H1 (cell line): ENCODE measurements around the gene BICD1. TPM values are rescaled to one million over a fixed set of nuclear protein-coding genes. Genes with fewer than 3 reads are reported as not detected.

Source experiments
- CTCF ChIA-PET: fragments of 300-600 bp; sonication (Branson Sonifier 250); formaldehyde crosslinking; loops from one replicate; lab custom pipeline; 2021; ENCODE audit not compliant: partially characterized antibody; lab: Charles Lee
- POLR2A ChIA-PET: fragments of 300-600 bp; sonication (Branson Sonifier 250); formaldehyde crosslinking; loops from one replicate; lab custom pipeline; 2021; ENCODE audit warnings: inconsistent platforms; ENCODE audit not compliant: partially characterized antibody; lab: Charles Lee
- DNase-seq, 2 experiments: peaks; one replicate each; pipeline versions ENCODE4 v3.0.0 to v3.0.0-alpha.2; 2010 to 2022; ENCODE audit warnings: low spot score in 2 of 2, low read depth in 1 of 2, mixed read lengths in 1 of 2
- FAIRE-seq: peaks from 2 replicates; lab custom pipeline; 2011; peaks lifted over from hg19 to GRCh38; lab: Jason Lieb, UNC
- H2AFZ ChIP-seq: 2 replicates; pipeline ENCODE4 v1.8.1; 2012; ENCODE audit warnings: low read length, inconsistent platforms
- H2AK5ac ChIP-seq: 2 replicates; pipeline ENCODE4 v1.6.1; 2013; ENCODE audit warnings: low read depth, low read length
- H2BK120ac ChIP-seq: replicated peaks from 2 replicates; pipeline ENCODE3; 2013; ENCODE audit warnings: low read depth, low read length, inconsistent platforms
- H2BK12ac ChIP-seq: 2 replicates; pipeline ENCODE4 v1.6.1; 2013; ENCODE audit warnings: low read depth, low read length
- H2BK15ac ChIP-seq: 2 replicates; pipeline ENCODE4 v1.6.1; 2013; ENCODE audit warnings: low read length
- H2BK20ac ChIP-seq: 2 replicates; pipeline ENCODE4 v1.6.1; 2013; ENCODE audit warnings: low read length
- H2BK5ac ChIP-seq: 2 replicates; pipeline ENCODE4 v1.6.1; 2013; ENCODE audit warnings: low read depth, low read length
- H3K14ac ChIP-seq: 2 replicates; pipeline ENCODE4 v1.6.1; 2013; ENCODE audit warnings: inconsistent platforms; ENCODE audit not compliant: insufficient read length
- H3K18ac ChIP-seq: 2 replicates; pipeline ENCODE4 v1.6.1; 2013; ENCODE audit warnings: low read length; ENCODE audit errors: extremely low read depth
- H3K23ac ChIP-seq: 2 replicates; pipeline ENCODE4 v1.6.1; 2013; ENCODE audit warnings: inconsistent platforms; ENCODE audit not compliant: insufficient read length
- H3K23me2 ChIP-seq: 2 replicates; pipeline ENCODE4 v1.6.1; 2013; ENCODE audit warnings: low read depth, low read length
- H3K27ac ChIP-seq: 2 replicates; pipeline ENCODE4 v1.6.1; 2011; ENCODE audit warnings: low read depth, low read length, inconsistent platforms
- H3K27me3 ChIP-seq, 4 experiments: replicated peaks in 1 of 4; 1 replicate in 1 of 4; 2 replicates in 3 of 4; pipeline versions ENCODE4 v1.6.1 to v1.8.1; 2011 to 2013; ENCODE audit warnings: low read length in 3 of 4, mild to moderate bottlenecking in 3 of 4, inconsistent platforms in 2 of 4, mixed read lengths in 2 of 4, moderate library complexity in 1 of 4; ENCODE audit not compliant: control insufficient read depth in 3 of 4, insufficient read depth in 3 of 4; ENCODE audit errors: extremely low read depth in 1 of 4
- H3K36me3 ChIP-seq, 4 experiments: 2 replicates each; pipeline versions ENCODE4 v1.6.1 to v1.8.1; 2011 to 2013; ENCODE audit warnings: mild to moderate bottlenecking in 4 of 4, low read length in 3 of 4, moderate library complexity in 2 of 4, control low read depth in 1 of 4, inconsistent platforms in 1 of 4; ENCODE audit not compliant: insufficient read depth in 4 of 4, control insufficient read depth in 2 of 4
- H3K4ac ChIP-seq: replicated peaks from 2 replicates; pipeline ENCODE3; 2013; ENCODE audit warnings: low read length, low read depth, mixed read lengths, inconsistent platforms; ENCODE audit not compliant: insufficient read length
- H3K4me1 ChIP-seq, 4 experiments: replicated peaks in 1 of 4; 1 replicate in 1 of 4; 2 replicates in 3 of 4; pipeline versions ENCODE4 v1.6.1 to v1.8.1; 2011 to 2013; ENCODE audit warnings: low read length in 3 of 4, inconsistent platforms in 2 of 4, mixed read lengths in 1 of 4; ENCODE audit not compliant: insufficient read depth in 4 of 4, control insufficient read depth in 3 of 4
- H3K4me2 ChIP-seq, 2 experiments: 2 replicates each; pipeline versions ENCODE4 v1.6.1 to v1.8.1; 2011 to 2013; ENCODE audit warnings: low read depth in 2 of 2, low read length in 2 of 2, control low read depth in 1 of 2, inconsistent platforms in 1 of 2, mild to moderate bottlenecking in 1 of 2; ENCODE audit not compliant: insufficient read depth in 1 of 2
- H3K4me3 ChIP-seq, 4 experiments: fragments of 200-600, 300-600 bp in 1 of 4; sonication (generic), shearing (Covaris generic), sonication (Bioruptor Twin) in 1 of 4; 2 replicates each; pipeline versions ENCODE4 v1.5.1 to v1.8.1; 2011 to 2016; ENCODE audit warnings: low read length in 4 of 4, low read depth in 3 of 4, control low read depth in 2 of 4, inconsistent platforms in 2 of 4, mild to moderate bottlenecking in 2 of 4, mixed read lengths in 1 of 4, moderate library complexity in 1 of 4; ENCODE audit not compliant: insufficient read depth in 2 of 4; ENCODE audit errors: extremely low read depth in 1 of 4
- H3K56ac ChIP-seq: replicated peaks from 2 replicates; pipeline ENCODE3; 2013; ENCODE audit warnings: low read depth, mild to moderate bottlenecking, mixed read lengths, low read length, inconsistent platforms; ENCODE audit not compliant: insufficient read length
- H3K79me1 ChIP-seq: 2 replicates; pipeline ENCODE4 v1.6.1; 2013; ENCODE audit warnings: low read depth, low read length, control low read depth
- H3K79me2 ChIP-seq, 2 experiments: 2 replicates each; pipeline versions ENCODE4 v1.6.1 to v1.8.1; 2012 to 2013; ENCODE audit warnings: low read length in 2 of 2, mild to moderate bottlenecking in 2 of 2, inconsistent platforms in 1 of 2; ENCODE audit not compliant: insufficient read depth in 2 of 2, control insufficient read depth in 1 of 2
- H3K9ac ChIP-seq, 4 experiments: replicated peaks in 1 of 4; 1 replicate in 1 of 4; 2 replicates in 3 of 4; pipeline versions ENCODE4 v1.6.1 to v1.8.1; 2011 to 2013; ENCODE audit warnings: low read depth in 3 of 4, low read length in 3 of 4, control low read depth in 2 of 4, mild to moderate bottlenecking in 2 of 4, moderate library complexity in 2 of 4, inconsistent platforms in 1 of 4; ENCODE audit errors: extremely low read depth in 1 of 4
- H3K9me3 ChIP-seq, 2 experiments: 2 replicates each; pipeline versions ENCODE4 v1.6.1 to v1.8.1; 2012 to 2013; ENCODE audit warnings: mild to moderate bottlenecking in 2 of 2, moderate library complexity in 2 of 2, control low read depth in 1 of 2, inconsistent platforms in 1 of 2, low read depth in 1 of 2, low read length in 1 of 2, mixed read lengths in 1 of 2; ENCODE audit not compliant: insufficient read depth in 2 of 2
- H4K20me1 ChIP-seq, 2 experiments: replicated peaks in 1 of 2; 2 replicates each; pipeline versions ENCODE3 to v1.8.1; 2011 to 2013; ENCODE audit warnings: inconsistent platforms in 2 of 2, low read length in 2 of 2, mild to moderate bottlenecking in 1 of 2; ENCODE audit not compliant: insufficient read depth in 2 of 2, control insufficient read depth in 1 of 2
- H4K5ac ChIP-seq: 2 replicates; pipeline ENCODE4 v1.6.1; 2013; ENCODE audit warnings: low read length, low read depth, mixed read lengths, inconsistent platforms; ENCODE audit not compliant: insufficient read length
- H4K8ac ChIP-seq: 2 replicates; pipeline ENCODE4 v1.8.0; 2013; ENCODE audit warnings: mild to moderate bottlenecking, moderate library complexity, low read length, inconsistent platforms; ENCODE audit not compliant: insufficient read depth; ENCODE audit errors: extremely low read depth
- H4K91ac ChIP-seq: replicated peaks from 2 replicates; pipeline ENCODE3; 2013; ENCODE audit warnings: low read length, mixed read lengths, inconsistent platforms; ENCODE audit not compliant: insufficient read length
- EGR1 ChIP-seq: IDR thresholded peaks from 2 replicates; pipeline ENCODE4 v1.6.1; 2011; ENCODE audit warnings: low read depth, low read length, borderline replicate concordance
- RBBP5 ChIP-seq: IDR thresholded peaks from 2 replicates; pipeline ENCODE4 v1.7.1; 2012; ENCODE audit warnings: low read depth, mild to moderate bottlenecking, inconsistent platforms, low read length, moderate library complexity, borderline replicate concordance
- RFX5 ChIP-seq: IDR thresholded peaks from 2 replicates; pipeline ENCODE4 v1.6.1; 2011; ENCODE audit warnings: low read depth, low read length, improper control_type of control experiment, borderline replicate concordance
- RNF2 ChIP-seq: fragments of 200-900, 300-1000 bp; sonication (generic); IDR thresholded peaks from 2 replicates; pipeline ENCODE4 v1.7.1; 2016; ENCODE audit warnings: borderline replicate concordance, low read depth, mild to moderate bottlenecking, antibody characterized with exemption, low read length; ENCODE audit not compliant: poor library complexity, severe bottlenecking; ENCODE audit errors: missing control alignments
- SIN3A ChIP-seq, 2 experiments: IDR thresholded peaks in 1 of 2; conservative IDR thresholded peaks in 1 of 2; 2 replicates each; pipeline ENCODE4 v1.6.1; 2011 to 2012; ENCODE audit warnings: low read length in 2 of 2, improper control_type of control experiment in 1 of 2, low read depth in 1 of 2, mild to moderate bottlenecking in 1 of 2
- SP4 ChIP-seq: IDR thresholded peaks from 2 replicates; pipeline ENCODE4 v1.6.1; 2012; ENCODE audit warnings: low read length, inconsistent platforms
- WGBS, 2 experiments: shearing (Covaris generic) in 1 of 2; methylation state at CpG; one replicate each; pipeline versions ENCODE4 v1.1.6 to v1.1.7; 2013 to 2015; ENCODE audit warnings: low lambda C conversion rate in 2 of 2, mixed read lengths in 2 of 2, inconsistent platforms in 1 of 2, low coverage in 1 of 2, missing lambda C conversion rate in 1 of 2; ENCODE audit not compliant: insufficient replicate concordance in 2 of 2, insufficient coverage in 1 of 2, insufficient read length in 1 of 2; ENCODE audit errors: extremely low coverage in 1 of 2, missing lambda C conversion rate in 1 of 2; 5-methylcytosine and 5-hydroxymethylcytosine counted together
- polyA plus RNA-seq, 7 experiments: library from polyadenylated mRNA; depleted of rRNA in 3 of 7; stranded (reverse) in 5 of 7; unstranded in 2 of 7; fragments of >200 nt in 5 of 7; fragments of 200-250 nt in 2 of 7; gene quantifications; 1 replicate in 5 of 7; 2 replicates in 1 of 7; 4 replicates in 1 of 7; pipeline versions ENCODE4 v1.2.1 to v1.2.3, GENCODE V29; 2011 to 2013; ENCODE audit warnings: missing spikeins in 2 of 7, mixed read lengths in 2 of 7
- total RNA-seq: library from RNA; stranded (reverse); fragmentation: NEBNext Ultra II Directional; extraction: Animal tissue kit (Norgen Biotek cat#: 25700); gene quantifications from 2 replicates; pipeline ENCODE4 v1.2.1, GENCODE V29; 2021

Gene BICD1
- total and polyA plus RNA-seq, 2 of the 8 experiments (the other 6 are each of a cell fraction or from before 2014, with no cell fraction given): 34.1 to 58.4 TPM

- FAIRE-seq: no peak
These were observed 120.1 kb downstream of the BICD1 start for GRCh38 chr12:32226768-32227167.

More at GRCh38 chr12:32226768-32227167, 120.1 kb downstream of the BICD1 start:
- TF ChIP-seq SIN3A (conservative IDR thresholded peaks at IDR 0.05 in 1 of 2, IDR thresholded peaks at IDR 0.05 in 1 of 2; ENCODE audit: low read depth in 1 of 2, low read length in 2 of 2) (no peak), RBBP5 (no peak), RFX5 (no peak), RNF2 (no peak), SP4 (no peak), EGR1 (no peak)
- Histone ChIP-seq H3K79me2 (peaks cover 0 to 4% of the 10 kb centered on the region in 2 experiments; a peak in 2 of 4 replicates), H3K4me1 (peaks cover 0 to 3% (median 0%) of the 10 kb centered on the region in 4 experiments; a peak in 2 of 7 replicates), H2BK15ac (no peak overlapping the region), H2AFZ (no peak overlapping the region), H2BK120ac (no peak overlapping the region), H3K4ac (no peak overlapping the region), H3K27ac (no peak overlapping the region), H3K9me3 (no peaks in the 10 kb centered on the region), H3K4me3 (no peak overlapping the region), H2BK5ac (no peak overlapping the region), H3K56ac (no peak overlapping the region), H2AK5ac (no peak overlapping the region), H2BK12ac (no peak overlapping the region), H3K27me3 (no peaks in the 10 kb centered on the region), H3K9ac (no peak overlapping the region), H4K91ac (no peak overlapping the region), H3K36me3 (peaks cover 0 to 26% (median 2%) of the 10 kb centered on the region in 4 experiments; a peak in 3 of 8 replicates), H4K20me1 (peaks cover 0 to 4% of the 10 kb centered on the region in 2 experiments), H3K18ac (no peak overlapping the region), H3K79me1 (peaks cover 4% of the 10 kb centered on the region; the same call in 1 of the 2 replicates), H4K5ac (no peak overlapping the region), H3K4me2 (no peak overlapping the region), H3K23me2 (no peaks in the 10 kb centered on the region), H2BK20ac (no peak overlapping the region), H4K8ac (peak overlapping the region; percentile 28; the same call in 1 of the 2 replicates), H3K14ac (no peak overlapping the region), H3K23ac (no peak overlapping the region)
- 87% methylated on average over 5 of the region's 5 CpGs; no CpG with 5 or more reads in 1 of the 2 experiments for WGBS, 2 experiments
- DNase-seq: no peak
- ChIA-PET POLR2A (interaction anchor here (1.2 kb wide), 1 partner anchor 10 kb away, joined by 3 read pairs; no protein-coding TSS in a partner anchor), CTCF (interaction anchor here (1.0 to 1.5 kb wide), 2 partner anchors 68 to 166 kb away, joined by 3 to 5 read pairs; no protein-coding TSS in a partner anchor)
